ENCODE data around the gene EPHB2.
A peak's percentile ranks its signal among the peaks of the same experiment; 100 is the strongest.

EPHB2 gene

DNA sequence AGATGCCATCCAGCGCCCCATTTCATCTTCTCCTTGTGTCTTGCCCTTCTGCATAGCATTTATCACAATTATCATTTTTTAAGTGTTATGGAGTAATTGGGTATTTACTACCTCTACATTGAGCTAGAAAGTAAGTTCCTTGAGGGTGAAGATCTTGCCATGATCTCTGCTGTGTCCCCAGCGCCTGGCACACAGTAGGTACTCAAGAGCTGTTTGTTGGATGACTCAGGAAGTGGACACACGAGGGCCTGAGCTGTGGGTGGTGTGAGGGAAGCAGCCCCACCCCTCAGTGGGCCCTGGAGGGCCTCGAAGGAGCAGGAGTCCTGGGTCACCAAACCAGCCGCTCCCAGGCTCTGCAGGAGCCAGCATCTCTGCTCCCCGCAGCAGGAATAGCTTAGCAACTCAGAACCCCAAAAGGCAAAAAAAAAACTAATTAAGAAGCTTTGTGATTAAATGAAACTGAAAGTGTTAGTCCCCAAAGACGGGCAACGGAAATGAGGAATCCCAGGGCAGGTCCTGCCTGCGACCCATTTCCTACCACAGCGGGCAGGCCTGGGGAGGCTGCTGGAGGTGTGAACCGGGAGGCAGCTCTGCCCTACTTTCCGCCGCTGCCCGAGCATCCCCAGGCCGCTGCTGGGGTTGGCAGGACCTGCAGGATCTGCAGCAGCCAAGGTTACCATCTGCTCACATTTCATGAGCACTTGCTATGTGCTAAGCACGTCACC lies 174.3 kb downstream of the EPHB2 start:
- no peak for DNase-seq (ENCODE audit: low read depth)

DNA sequence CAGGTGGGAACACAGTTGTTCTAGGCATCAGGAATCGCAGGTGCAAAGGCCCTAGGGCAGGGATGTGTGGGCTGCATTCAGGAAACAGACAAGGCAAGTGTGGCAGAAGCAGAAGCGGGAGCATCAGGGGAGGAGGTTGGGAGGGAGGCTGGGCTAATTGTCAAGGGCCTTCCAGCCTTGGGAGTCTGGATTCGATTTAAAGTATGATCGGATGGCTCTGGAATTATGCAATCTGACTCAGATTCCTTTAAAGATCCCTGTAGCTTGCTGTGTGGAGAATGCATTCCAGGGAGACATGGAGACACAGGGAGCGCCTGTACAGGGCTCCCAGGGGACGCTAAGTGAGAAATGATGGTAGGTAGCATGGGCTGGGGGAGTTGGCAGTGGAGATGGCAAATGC lies 175.6 kb downstream of the EPHB2 start:
- peak; percentile 83 for DNase-seq (ENCODE audit: low read depth)

DNA sequence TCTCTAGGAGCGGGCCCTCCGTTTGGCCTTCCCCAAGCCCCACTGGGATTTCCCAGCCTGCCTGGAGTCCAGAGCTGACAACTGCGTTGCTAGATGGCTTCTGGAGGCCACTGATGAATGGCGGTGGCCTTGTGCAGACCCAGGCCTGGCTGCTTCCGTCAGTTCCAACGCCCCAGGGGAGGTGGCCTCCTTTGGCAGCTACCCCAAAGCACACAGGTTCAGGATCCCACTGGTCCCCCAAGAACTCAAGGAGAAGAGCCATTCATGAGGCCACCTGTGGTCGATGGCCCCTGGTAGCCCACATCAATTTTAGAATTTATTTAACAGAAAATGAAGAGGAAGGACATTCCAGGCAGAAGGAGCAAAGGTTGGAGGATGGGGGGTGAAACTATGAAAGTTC lies 176.9 kb downstream of the EPHB2 start:
- no peak for DNase-seq (ENCODE audit: low read depth)

DNA sequence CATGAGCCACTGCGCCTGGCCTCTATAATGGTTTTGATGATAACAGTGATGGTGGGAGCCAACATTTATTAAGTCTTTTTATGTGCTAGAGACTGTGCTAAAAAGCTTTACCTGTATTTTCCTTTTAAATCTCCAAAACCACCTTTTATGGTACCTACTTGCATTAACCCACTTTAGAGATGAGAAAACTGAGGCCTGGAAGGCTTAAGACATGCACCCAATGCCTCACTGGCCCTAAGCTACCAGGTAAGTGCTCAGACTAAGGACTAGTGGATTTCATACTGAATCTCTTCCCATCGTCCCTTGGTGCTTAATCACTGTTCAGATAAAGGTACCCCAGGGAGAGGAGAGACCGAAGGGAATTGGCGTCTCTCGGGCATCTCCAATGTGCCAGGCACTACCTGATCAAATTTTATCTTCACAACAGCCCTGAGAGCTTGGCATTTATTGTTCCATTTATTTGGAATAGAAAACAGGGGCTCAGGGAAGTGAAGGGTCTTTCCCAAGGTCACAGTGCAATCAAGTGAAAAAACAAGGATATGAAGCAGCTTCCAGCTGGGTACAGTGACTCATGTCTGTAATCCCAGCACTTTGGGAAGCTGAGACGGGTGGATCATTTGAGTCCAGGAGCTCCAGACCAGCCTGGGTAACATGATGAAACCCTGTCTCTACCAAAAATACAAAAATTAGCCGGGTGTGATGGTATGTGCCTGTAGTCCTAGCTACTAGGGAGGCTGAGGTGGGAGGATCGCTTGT lies 177.9 kb downstream of the EPHB2 start:
- DNase-seq (ENCODE audit: low read depth), result peak; percentile 51

DNA sequence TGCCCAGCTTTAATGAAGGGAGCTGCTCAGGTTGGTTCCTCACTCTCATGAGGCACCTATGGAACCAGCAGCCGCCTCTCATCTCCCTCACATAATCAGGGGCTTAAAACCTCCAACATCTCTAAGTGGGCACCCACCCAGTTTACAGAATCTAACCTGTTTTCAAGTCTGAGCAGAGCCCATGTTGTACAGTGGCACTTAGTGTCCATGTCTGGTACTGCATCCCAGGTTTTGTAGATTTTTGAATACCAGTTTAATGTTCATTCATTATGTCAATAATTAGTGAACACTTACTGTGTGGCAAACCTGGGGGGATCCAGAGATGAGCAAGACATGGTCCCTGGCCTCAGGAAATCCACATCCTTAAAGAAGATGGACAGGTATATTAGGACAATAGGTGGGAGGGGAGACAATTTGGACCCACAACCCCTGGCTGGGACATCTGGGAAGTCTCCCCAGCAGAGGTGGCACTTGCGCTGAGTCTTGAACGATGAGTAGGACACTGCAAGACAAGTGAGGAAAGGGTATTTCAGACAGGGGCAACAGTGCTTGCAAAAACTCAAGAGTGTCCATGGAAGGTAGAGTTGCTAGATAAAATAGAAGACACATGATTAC lies 178.7 kb downstream of the EPHB2 start:
- DNase-seq (ENCODE audit: low read depth), result peak; percentile 25

GRCh38 chr1:22892789-22893188 lies 182.2 kb downstream of the EPHB2 start:
- no peak for DNase-seq (ENCODE audit: low read depth)

DNA sequence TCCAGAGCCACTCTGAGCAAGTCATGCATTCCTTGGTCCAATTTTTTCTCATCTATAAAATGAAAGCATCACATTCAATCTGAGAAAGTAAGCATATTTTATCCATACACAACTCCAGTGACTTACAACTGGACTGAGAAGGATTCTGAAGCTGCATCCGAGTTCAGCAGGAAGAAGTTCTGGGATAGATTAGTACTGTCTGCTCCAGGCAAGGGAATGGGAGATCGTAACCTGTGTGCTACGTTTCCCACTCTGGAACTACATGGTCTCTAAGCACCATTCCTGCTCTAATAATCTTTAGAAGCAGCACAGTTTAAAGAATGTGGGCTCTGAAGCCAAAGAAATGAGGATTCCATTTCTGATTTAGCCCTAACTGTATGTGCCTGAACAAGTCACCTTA lies 182.7 kb downstream of the EPHB2 start:
- DNase-seq (ENCODE audit: low read depth), result no peak

DNA sequence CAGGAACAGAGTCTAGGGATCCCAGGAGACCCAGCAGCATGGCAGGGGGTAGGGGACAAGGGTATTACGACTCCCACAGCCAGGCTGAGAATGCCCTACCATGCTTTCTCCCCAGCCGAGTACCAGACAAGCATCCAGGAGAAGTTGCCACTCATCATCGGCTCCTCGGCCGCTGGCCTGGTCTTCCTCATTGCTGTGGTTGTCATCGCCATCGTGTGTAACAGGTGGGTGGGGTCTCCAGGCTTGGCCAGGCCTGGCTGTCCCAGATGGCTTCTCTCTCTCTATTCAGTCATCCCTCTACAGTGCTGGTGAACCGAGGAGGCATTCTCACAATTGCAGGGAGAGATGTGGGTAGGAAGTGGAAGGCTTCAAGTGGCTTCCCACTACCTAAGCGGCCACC lies 184.7 kb downstream of the EPHB2 start:
- no peak for DNase-seq (ENCODE audit: low read depth)

DNA sequence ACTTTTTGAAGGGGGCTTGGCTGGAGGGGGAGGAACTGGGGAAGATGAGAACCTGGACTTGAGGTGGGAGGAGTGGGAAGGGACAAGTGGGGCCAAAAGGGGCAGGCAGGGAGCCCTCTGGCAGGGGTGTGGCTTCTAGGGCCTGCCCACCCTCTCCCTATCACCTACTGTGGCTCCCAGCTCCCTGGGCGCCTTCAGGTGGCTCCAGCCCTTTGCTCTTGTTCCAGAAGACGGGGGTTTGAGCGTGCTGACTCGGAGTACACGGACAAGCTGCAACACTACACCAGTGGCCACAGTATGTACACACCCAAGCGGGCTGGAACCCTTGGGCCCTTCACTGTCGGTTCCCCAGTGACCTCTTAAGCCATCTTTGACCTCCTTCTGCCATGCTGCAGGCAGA lies 185.5 kb downstream of the EPHB2 start:
- DNase-seq (ENCODE audit: low read depth), result no peak

- no peak for DNase-seq (ENCODE audit: low read depth)
These were observed 189.8 kb downstream of the EPHB2 start for GRCh38 chr1:22900451-22900850.

- DNase-seq (ENCODE audit: low read depth), result no peak
These were observed 192.5 kb downstream of the EPHB2 start for GRCh38 chr1:22903113-22903512.

- DNase-seq (ENCODE audit: low read depth), result no peak
These were observed 196.3 kb downstream of the EPHB2 start for GRCh38 chr1:22906968-22907367.

DNA sequence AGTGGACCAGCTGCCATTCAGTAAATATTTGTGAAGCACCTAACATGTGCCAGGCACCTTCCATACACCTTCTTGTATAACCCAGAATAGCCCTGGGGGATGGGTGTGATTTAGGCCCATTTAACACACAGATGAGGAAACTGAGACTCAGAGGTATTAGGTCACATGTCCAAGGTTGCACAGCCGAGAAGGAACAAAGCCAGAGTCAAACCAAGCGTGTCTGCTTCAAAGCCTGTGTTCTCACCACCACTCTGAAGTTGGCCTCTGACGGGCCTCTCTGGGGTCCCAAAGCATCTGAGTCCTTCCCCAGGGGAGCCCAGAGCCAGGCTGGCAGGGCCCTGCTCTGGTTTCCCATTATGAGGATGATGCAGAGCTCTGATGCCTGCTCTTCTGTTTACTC lies 196.9 kb downstream of the EPHB2 start:
- no peak for DNase-seq (ENCODE audit: low read depth)

- DNase-seq (ENCODE audit: low read depth), result no peak
These were observed 198.3 kb downstream of the EPHB2 start for GRCh38 chr1:22908880-22909426.

DNA sequence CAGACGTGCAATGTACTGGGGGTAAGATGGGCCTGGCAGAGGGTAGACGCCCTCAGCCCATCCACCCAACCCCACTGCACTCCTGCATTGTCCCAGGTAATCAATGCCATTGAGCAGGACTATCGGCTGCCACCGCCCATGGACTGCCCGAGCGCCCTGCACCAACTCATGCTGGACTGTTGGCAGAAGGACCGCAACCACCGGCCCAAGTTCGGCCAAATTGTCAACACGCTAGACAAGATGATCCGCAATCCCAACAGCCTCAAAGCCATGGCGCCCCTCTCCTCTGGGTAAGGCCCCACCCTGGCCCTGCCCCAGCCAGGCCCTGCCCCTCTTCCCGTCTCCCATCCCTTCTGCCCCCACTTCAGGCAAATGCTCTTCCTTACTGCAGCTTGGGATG lies 199.6 kb downstream of the EPHB2 start:
- DNase-seq (ENCODE audit: low read depth), result no peak

DNA sequence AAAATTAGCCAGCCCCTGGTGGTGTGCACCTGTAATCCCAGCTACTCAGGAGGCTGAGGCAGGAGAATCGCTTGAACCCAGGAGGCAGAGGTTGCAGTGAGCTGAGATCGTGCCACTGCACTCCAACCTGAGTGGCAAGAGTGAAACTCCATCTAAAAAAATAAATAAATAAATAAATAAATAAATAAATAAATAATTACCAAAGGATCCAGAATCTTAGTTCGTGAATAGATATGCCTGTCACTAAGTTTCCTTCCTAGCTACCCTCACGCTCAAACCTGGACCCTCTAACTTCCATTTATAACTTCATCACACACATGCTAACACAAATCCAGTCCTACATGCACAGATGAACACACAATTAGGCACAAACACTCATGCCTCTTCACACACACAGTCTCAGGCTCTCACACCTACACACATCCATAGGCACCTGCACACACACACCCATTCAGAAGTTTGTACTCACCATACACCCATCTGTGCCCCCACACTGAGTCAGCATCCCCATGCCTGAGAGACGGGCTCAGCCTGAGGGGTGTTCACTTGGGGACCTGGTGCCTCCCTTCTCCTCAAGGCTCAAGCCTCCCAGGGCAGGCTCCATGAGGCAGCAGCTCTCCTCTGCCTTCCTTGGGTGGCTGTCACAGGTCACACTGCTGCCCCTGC lies 200.5 kb downstream of the EPHB2 start:
- DNase-seq (ENCODE audit: low read depth), result no peak

DNA sequence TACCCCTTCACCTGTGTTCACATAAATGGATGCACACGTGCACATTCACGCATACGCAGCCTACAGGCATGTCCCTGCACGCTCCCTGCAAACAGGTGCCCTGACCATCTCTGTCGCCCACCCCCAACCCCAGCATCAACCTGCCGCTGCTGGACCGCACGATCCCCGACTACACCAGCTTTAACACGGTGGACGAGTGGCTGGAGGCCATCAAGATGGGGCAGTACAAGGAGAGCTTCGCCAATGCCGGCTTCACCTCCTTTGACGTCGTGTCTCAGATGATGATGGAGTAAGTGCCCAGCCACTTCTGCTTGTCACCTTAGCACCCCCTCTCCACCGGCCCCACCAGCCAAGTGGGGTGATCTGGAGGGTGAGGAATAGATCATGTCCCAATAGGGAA lies 201.7 kb downstream of the EPHB2 start:
- no peak for DNase-seq (ENCODE audit: low read depth)

DNA sequence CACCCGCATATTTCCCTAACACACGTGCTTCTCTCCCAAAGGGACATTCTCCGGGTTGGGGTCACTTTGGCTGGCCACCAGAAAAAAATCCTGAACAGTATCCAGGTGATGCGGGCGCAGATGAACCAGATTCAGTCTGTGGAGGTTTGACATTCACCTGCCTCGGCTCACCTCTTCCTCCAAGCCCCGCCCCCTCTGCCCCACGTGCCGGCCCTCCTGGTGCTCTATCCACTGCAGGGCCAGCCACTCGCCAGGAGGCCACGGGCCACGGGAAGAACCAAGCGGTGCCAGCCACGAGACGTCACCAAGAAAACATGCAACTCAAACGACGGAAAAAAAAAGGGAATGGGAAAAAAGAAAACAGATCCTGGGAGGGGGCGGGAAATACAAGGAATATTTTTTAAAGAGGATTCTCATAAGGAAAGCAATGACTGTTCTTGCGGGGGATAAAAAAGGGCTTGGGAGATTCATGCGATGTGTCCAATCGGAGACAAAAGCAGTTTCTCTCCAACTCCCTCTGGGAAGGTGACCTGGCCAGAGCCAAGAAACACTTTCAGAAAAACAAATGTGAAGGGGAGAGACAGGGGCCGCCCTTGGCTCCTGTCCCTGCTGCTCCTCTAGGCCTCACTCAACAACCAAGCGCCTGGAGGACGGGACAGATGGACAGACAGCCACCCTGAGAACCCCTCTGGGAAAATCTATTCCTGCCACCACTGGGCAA lies 202.9 kb downstream of the EPHB2 start:
- DNase-seq (ENCODE audit: low read depth), result no peak

GRCh38 chr1:22914156-22914555 lies 203.5 kb downstream of the EPHB2 start:
- no peak for DNase-seq (ENCODE audit: low read depth)

DNA sequence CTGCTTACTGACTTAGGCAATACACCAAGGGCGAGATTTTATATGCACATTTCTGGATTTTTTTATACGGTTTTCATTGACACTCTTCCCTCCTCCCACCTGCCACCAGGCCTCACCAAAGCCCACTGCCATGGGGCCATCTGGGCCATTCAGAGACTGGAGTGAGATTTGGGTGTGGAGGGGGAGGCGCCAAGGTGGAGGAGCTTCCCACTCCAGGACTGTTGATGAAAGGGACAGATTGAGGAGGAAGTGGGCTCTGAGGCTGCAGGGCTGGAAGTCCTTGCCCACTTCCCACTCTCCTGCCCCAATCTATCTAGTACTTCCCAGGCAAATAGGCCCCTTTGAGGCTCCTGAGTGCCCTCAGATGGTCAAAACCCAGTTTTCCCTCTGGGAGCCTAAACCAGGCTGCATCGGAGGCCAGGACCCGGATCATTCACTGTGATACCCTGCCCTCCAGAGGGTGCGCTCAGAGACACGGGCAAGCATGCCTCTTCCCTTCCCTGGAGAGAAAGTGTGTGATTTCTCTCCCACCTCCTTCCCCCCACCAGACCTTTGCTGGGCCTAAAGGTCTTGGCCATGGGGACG lies 204.1 kb downstream of the EPHB2 start:
- DNase-seq (ENCODE audit: low read depth), result no peak

- no peak for DNase-seq (ENCODE audit: low read depth)
These were observed 204.6 kb downstream of the EPHB2 start for GRCh38 chr1:22915231-22915630.
